Endodermal cell (in vitro differentiated cells): ENCODE data around the gene CPA3. TPM values are rescaled to one million over a fixed set of nuclear protein-coding genes. Genes with fewer than 3 reads are reported as not detected.

Source experiments
- DNase-seq: peaks from one replicate; pipeline ENCODE4 v3.0.0-alpha.2; 2017
- H3K27ac ChIP-seq: 2 replicates; pipeline ENCODE4 v1.5.1; 2013; ENCODE audit warnings: mild to moderate bottlenecking, low read depth, low read length, moderate library complexity
- H3K27me3 ChIP-seq: 2 replicates; pipeline ENCODE4 v1.6.1; 2013; ENCODE audit warnings: mild to moderate bottlenecking, low read length, moderate library complexity; ENCODE audit not compliant: insufficient read depth, control insufficient read depth, poor library complexity, severe bottlenecking
- H3K36me3 ChIP-seq: 2 replicates; pipeline ENCODE4 v1.7.0; 2013; ENCODE audit warnings: mild to moderate bottlenecking, low read length, moderate library complexity; ENCODE audit not compliant: control insufficient read depth, insufficient read depth
- H3K4me1 ChIP-seq: one replicate; pipeline ENCODE4 v1.7.0; 2013; ENCODE audit warnings: low read length; ENCODE audit not compliant: control insufficient read depth, insufficient read depth
- H3K4me3 ChIP-seq: 2 replicates; pipeline ENCODE4 v1.5.1; 2013; ENCODE audit warnings: mild to moderate bottlenecking, low read length, moderate library complexity
- H3K9ac ChIP-seq: 2 replicates; pipeline ENCODE4 v1.6.1; 2013; ENCODE audit warnings: mild to moderate bottlenecking, low read length, moderate library complexity; ENCODE audit not compliant: poor library complexity, severe bottlenecking; ENCODE audit errors: extremely low read depth
- H3K9me3 ChIP-seq: 2 replicates; pipeline ENCODE4 v1.6.1; 2013; ENCODE audit warnings: mild to moderate bottlenecking, low read length, moderate library complexity; ENCODE audit not compliant: control insufficient read depth
- H3K27ac Mint-ChIP-seq: 2 replicates; pipeline ENCODE4 v1.8.0; 2020; ENCODE audit warnings: mixed read lengths
- H3K27me3 Mint-ChIP-seq: 2 replicates; pipeline ENCODE4 v1.8.0; 2021; ENCODE audit warnings: mild to moderate bottlenecking, mixed read lengths; ENCODE audit not compliant: insufficient read depth
- H3K36me3 Mint-ChIP-seq: 2 replicates; pipeline ENCODE4 v1.8.0; 2020; ENCODE audit warnings: low read depth, mixed read lengths
- H3K4me1 Mint-ChIP-seq: 2 replicates; pipeline ENCODE4 v1.8.0; 2020; ENCODE audit warnings: mixed read lengths
- H3K4me3 Mint-ChIP-seq: 2 replicates; pipeline ENCODE4 v1.8.0; 2020; ENCODE audit warnings: mild to moderate bottlenecking, moderate library complexity, mixed read lengths
- H3K9me3 Mint-ChIP-seq: 2 replicates; pipeline ENCODE4 v1.8.0; 2020; ENCODE audit warnings: mild to moderate bottlenecking, mixed read lengths
- WGBS, 2 experiments: methylation state at CpG; one replicate each; pipeline versions ENCODE4 v1.1.5 to v1.1.7; 2013; ENCODE audit warnings: missing lambda C conversion rate in 2 of 2, mixed read lengths in 1 of 2; ENCODE audit not compliant: insufficient coverage in 1 of 2, insufficient read length in 1 of 2; 5-methylcytosine and 5-hydroxymethylcytosine counted together
- total RNA-seq, 2 donors: library from RNA; stranded (reverse); fragmentation: NEBNext Ultra II Directional in 1 of 2; extraction: Animal tissue kit (Norgen Biotek cat#: 25700) in 1 of 2; gene quantifications; 2 replicates in 1 of 2; 3 replicates in 1 of 2; pipeline ENCODE4 v1.2.1, GENCODE V29; 2021
- TF ChIP-seq, protein P1 (sequence below): fragments of 200-600 bp; sonication (generic); conservative IDR thresholded peaks from 2 replicates; pipeline ENCODE4 v1.5.0; 2021; ENCODE audit warnings: antibody characterized with exemption, mild to moderate bottlenecking

Gene CPA3
- total RNA-seq, 2 donors from 2014 or later: not detected

DNA sequence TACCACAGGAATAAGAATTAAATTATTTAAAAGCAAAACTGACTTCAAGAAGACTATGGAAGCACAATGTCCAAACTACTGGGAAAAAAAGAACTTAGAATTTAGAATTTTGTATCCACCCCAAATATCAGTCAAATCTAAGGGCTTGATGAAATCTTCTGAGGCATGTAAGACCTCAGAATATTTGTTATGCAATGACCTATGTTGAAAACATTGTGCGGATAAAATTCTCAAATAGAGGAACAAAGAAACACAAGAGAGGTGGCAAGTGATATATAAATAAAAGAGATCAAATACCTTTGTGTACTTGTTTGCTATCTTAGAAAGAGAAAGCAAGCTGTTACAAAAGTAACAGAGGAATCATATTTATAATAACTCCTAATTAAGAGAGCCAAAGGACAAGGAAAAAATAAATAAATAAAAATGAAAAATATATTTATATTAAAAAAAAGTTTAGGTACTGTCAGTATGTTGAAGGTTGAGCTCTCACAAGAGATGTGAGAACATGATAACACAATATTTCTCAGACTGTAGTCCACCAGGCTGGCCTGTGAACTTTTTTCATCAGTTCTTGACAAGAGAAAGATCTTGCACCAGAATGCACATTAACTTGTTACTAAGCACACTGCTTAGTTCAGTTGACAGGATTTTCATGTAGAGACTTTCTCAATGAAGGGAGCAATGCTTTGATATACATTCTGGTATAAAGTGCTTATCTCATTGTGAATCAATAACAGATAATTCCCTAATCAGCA is 50.0 kb downstream of the CPA3 start:
- H3K36me3 ChIP-seq: no peaks in the 10 kb centered on the region
- H3K9me3 ChIP-seq: no peaks in the 10 kb centered on the region
- Mint-ChIP-seq H3K4me3 (no peak overlapping the region), H3K27ac (no peak overlapping the region), H3K27me3 (no peaks in the 10 kb centered on the region), H3K9me3 (no peaks in the 10 kb centered on the region), H3K36me3 (no peaks in the 10 kb centered on the region), H3K4me1 (no peaks in the 10 kb centered on the region)
- TF ChIP-seq, protein P1, sequence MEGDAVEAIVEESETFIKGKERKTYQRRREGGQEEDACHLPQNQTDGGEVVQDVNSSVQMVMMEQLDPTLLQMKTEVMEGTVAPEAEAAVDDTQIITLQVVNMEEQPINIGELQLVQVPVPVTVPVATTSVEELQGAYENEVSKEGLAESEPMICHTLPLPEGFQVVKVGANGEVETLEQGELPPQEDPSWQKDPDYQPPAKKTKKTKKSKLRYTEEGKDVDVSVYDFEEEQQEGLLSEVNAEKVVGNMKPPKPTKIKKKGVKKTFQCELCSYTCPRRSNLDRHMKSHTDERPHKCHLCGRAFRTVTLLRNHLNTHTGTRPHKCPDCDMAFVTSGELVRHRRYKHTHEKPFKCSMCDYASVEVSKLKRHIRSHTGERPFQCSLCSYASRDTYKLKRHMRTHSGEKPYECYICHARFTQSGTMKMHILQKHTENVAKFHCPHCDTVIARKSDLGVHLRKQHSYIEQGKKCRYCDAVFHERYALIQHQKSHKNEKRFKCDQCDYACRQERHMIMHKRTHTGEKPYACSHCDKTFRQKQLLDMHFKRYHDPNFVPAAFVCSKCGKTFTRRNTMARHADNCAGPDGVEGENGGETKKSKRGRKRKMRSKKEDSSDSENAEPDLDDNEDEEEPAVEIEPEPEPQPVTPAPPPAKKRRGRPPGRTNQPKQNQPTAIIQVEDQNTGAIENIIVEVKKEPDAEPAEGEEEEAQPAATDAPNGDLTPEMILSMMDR: no peak
- peaks cover 3% of the 10 kb centered on the region for H3K4me1 ChIP-seq
- H3K4me3 ChIP-seq: no peak overlapping the region
- no peaks in the 10 kb centered on the region for H3K27me3 ChIP-seq
- H3K9ac ChIP-seq: no peak overlapping the region
- no peak overlapping the region for H3K27ac ChIP-seq
- 95% methylated on average over 1 of the region's 1 CpG; no CpG with 5 or more reads in 1 of the 2 experiments for WGBS, 2 experiments
- no peak for DNase-seq

DNA sequence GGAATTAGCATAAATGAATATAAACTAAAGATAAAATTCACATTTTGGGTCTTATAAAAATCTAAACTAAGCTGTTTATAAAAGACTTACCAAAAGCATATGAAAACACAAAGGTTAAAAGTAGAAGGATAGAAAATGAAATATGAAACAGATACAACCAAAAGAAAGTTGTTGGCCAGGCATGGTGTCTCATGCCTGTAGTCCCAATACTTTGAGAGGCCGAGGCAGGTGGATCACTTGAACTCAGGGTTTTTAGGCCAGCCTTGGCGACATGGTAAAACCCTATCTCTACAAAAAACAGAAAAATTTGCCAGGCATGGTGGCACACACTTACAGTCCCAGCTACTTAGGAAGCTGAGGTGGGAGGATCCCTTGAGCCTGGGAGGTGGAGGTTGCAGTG is 51.0 kb downstream of the CPA3 start:
- Mint-ChIP-seq H3K4me3 (no peak overlapping the region), H3K27ac (no peak overlapping the region), H3K36me3 (no peaks in the 10 kb centered on the region), H3K9me3 (peaks cover 3% of the 10 kb centered on the region), H3K4me1 (no peaks in the 10 kb centered on the region), H3K27me3 (no peaks in the 10 kb centered on the region)
- Histone ChIP-seq H3K27me3 (no peaks in the 10 kb centered on the region), H3K27ac (no peak overlapping the region), H3K9ac (no peak overlapping the region), H3K4me1 (no peaks in the 10 kb centered on the region), H3K9me3 (no peaks in the 10 kb centered on the region), H3K4me3 (no peak overlapping the region), H3K36me3 (no peaks in the 10 kb centered on the region)
- TF ChIP-seq, protein P1: no peak
- WGBS, 2 experiments: 83 to 89% methylated on average over 1 to 2 of the region's 2 CpGs
- DNase-seq: no peak

GRCh38 chr3:148922467-148922866 is 57.4 kb downstream of the CPA3 start:
- H3K36me3 ChIP-seq: no peaks in the 10 kb centered on the region
- H3K4me1 ChIP-seq: no peaks in the 10 kb centered on the region
- no peak overlapping the region for H3K27ac Mint-ChIP-seq
- no peaks in the 10 kb centered on the region for H3K4me1 Mint-ChIP-seq
- TF ChIP-seq, protein P1: no peak
- no peak overlapping the region for H3K4me3 Mint-ChIP-seq
- H3K27me3 ChIP-seq: no peaks in the 10 kb centered on the region
- DNase-seq: no peak
- H3K27me3 Mint-ChIP-seq: no peaks in the 10 kb centered on the region
- WGBS, 2 experiments: 67 to 100% methylated on average over 1 of the region's 1 CpG
- peaks cover 3% of the 10 kb centered on the region for H3K9me3 Mint-ChIP-seq
- no peaks in the 10 kb centered on the region for H3K9me3 ChIP-seq
- no peak overlapping the region for H3K9ac ChIP-seq
- no peaks in the 10 kb centered on the region for H3K36me3 Mint-ChIP-seq
- H3K27ac ChIP-seq: no peak overlapping the region
- H3K4me3 ChIP-seq: no peak overlapping the region
